ENCODE data around the gene GCA. TPM values are rescaled to one million over a fixed set of nuclear protein-coding genes. Genes with fewer than 3 reads are reported as not detected.

Gene GCA
- total RNA-seq, 4 donors from 2014 or later: 32.4 to 55.6 (median 46.7) TPM

DNA sequence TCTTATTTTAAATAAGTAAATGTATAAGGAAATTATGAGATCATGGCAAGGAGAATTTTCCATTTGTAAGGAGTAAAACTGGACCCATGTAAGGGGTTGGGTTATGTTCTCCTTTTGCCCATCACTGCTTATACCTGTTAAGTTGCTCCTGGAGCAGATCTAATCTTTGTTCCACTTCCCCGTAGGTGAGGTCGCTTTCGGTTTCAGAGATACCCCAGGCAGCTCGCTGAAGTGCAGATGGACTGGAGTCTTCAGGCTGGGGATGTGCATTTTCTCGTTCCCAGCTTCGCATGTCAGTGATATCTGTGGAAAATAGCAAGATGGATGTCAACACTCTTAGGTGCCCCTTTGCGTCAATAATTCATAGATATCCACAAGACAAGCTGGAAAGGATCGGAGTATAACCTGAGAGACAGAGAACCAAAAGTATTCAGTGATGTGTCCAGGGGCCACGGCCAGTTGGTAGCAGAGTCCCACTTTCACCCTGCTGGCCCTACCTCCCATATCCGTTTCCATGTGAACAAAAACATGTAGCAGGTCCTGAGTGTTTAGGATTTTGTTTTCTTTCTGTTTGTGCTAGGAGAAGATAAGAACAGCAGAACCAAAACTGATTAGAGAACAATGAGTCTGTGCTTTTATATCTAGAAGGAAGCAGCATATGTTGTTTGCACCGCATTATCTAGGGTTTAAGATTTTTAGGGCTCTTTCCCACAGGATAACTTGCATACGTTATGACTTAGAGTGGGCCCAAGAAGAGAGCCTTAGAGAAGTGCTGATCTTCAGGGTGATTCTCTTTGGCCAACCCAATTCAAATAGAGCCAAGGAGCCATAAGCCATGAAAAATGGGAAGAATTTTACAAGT is 36.0 kb downstream of the GCA start:
- DNase-seq (ENCODE audit: low spot score) (no peak), ATAC-seq (ENCODE audit: low FRiP score) (no peak)
- TF ChIP-seq, protein P1, sequence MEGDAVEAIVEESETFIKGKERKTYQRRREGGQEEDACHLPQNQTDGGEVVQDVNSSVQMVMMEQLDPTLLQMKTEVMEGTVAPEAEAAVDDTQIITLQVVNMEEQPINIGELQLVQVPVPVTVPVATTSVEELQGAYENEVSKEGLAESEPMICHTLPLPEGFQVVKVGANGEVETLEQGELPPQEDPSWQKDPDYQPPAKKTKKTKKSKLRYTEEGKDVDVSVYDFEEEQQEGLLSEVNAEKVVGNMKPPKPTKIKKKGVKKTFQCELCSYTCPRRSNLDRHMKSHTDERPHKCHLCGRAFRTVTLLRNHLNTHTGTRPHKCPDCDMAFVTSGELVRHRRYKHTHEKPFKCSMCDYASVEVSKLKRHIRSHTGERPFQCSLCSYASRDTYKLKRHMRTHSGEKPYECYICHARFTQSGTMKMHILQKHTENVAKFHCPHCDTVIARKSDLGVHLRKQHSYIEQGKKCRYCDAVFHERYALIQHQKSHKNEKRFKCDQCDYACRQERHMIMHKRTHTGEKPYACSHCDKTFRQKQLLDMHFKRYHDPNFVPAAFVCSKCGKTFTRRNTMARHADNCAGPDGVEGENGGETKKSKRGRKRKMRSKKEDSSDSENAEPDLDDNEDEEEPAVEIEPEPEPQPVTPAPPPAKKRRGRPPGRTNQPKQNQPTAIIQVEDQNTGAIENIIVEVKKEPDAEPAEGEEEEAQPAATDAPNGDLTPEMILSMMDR (IDR thresholded peaks at IDR 0.05): no peak

DNA sequence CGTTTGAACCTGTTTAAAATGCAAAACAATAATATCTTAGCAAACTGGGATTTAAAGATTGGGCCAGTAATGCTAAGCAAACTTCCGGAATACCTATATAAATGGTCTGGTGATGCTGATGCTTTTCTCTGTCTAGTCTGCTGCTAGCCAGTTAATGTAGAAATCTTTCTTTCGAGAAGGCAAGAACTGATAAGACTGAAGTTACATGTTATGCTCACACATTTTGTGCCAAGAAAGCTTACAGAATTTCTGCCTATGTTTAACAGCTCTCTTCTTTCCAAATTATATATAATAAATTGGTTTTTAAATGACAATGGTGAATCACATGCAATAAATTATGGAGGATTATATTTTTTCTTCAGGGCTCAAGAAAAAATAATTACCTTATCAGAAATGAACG is 37.9 kb downstream of the GCA start:
- ATAC-seq (ENCODE audit: low FRiP score) (no peak), DNase-seq (ENCODE audit: low spot score) (no peak)
- TF ChIP-seq, protein P1 (IDR thresholded peaks at IDR 0.05): no peak

DNA sequence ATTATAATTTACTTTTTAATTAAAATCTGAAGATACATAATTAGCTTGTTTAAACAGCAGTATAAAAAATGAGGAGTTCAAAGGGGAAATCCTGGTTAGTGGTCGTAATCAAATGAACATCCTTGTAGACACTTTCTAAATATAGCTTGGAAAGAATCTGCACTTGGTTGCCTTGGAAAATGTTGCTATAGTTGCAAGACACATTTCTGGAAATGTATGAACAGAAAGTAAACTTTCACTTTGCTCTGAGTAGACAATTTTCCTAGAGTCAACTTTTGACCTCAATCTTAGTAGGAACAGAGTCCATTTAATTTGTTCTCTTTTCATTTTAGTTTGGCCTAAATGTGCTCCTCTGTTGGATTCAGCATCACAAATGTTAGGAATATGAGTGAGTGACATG is 38.3 kb downstream of the GCA start:
- TF ChIP-seq, protein P1 (IDR thresholded peaks at IDR 0.05): no peak
- DNase-seq (ENCODE audit: low spot score) (no peak), ATAC-seq (ENCODE audit: low FRiP score) (no peak)

DNA sequence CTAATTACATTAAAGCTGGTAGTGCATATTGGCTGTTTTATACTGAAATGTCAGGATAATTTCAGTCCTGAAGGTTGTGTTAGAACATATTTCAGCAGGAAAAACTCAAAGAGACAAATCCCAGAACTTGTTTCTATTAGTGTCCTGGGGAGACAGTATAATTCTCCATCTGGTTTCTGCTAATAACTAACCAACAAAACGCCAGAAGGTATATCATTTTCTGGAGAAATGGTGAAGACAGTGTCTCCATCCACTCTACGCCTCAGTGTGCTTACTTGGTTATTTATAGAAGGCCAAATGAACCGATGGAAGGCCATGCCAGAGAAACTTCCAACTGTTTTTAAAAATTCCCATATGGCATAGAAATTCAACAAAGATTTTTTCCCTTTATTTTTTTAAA is 41.6 kb downstream of the GCA start:
- TF ChIP-seq, protein P1 (IDR thresholded peaks at IDR 0.05): no peak
- DNase-seq (ENCODE audit: low spot score): no peak
- ATAC-seq (ENCODE audit: low FRiP score): no peak

DNA sequence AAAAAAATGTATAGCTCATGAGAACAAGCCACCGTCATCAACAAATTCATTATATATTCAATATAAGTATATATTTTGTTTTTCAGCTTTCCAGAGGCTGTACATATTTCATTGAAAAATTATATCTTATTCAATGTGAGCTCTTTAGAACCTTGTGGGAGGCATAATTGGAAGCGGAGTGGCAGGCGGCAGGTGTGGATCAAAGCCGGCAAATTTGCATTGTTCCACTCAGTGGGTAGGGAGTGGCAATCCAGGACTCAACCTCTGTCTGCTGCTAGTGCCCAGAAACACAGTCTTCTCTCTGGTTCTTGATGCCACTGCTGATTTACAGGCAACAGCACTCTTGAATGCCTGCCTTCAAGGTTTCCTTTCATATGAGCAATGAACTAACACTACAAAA is 46.9 kb downstream of the GCA start:
- ATAC-seq (ENCODE audit: low FRiP score): no peak
- TF ChIP-seq, protein P1 (IDR thresholded peaks at IDR 0.05): no peak
- DNase-seq (ENCODE audit: low spot score): no peak

DNA sequence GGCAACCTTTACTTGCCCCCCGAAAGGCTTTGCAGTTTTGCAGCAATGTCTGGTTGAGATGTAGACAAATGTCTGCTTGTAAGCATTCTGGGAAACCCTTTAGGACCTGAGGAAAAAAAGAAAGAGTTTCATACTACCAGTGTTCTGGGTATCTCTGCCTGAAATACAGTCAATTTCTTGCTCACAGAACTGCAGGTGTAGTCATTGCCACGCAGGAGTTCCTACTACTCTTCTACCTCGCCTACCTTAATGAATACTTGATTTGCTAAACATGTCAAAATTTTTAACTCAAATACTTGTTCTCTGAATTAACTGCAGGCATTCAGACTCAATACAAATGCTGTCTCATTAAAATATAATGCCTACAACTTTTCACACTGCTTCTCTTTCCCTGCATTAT is 56.4 kb downstream of the GCA start:
- ATAC-seq (ENCODE audit: low FRiP score): no peak
- TF ChIP-seq, protein P1 (IDR thresholded peaks at IDR 0.05): no peak
- no peak for DNase-seq (ENCODE audit: low spot score)

DNA sequence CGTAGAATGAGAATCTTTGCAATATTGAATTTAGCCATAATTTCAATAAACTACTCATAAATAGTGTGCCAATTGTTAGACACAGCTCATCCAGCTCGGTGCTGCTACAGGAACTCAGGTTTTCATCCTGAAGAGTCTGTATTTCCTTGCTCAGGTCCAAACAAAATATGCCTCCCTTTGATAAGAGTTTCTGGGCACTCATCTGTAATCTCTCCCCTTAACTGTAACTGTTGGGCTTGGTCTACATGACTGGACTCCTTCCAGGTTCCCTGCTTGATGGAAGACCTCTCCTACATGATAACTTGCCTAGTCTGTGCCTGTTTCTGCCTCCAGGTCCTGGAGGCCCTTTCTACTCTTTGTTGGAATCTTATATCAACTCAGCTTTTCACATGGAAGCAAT is 57.9 kb downstream of the GCA start:
- TF ChIP-seq, protein P1 (IDR thresholded peaks at IDR 0.05): no peak
- DNase-seq (ENCODE audit: low spot score) (no peak), ATAC-seq (ENCODE audit: low FRiP score) (no peak)
